WTC11 (cell line): Measurements from ENCODE around the gene SOX14. TPM values are rescaled to one million over a fixed set of nuclear protein-coding genes. Genes with fewer than 3 reads are reported as not detected.

Experiments used
- ATAC-seq: fragments of 200-7000 bp; cut with Tn5 transposase; 2 replicates; pipeline ENCODE4 v1.10.0; 2021; ENCODE audit warnings: mild to moderate bottlenecking, moderate library complexity
- CTCF ChIA-PET: fragments of 300-600 bp; sonication (Branson Sonifier 250); formaldehyde crosslinking; loops from one replicate; lab custom pipeline; 2021; ENCODE audit warnings: antibody characterized with exemption; lab: Charles Lee
- POLR2A ChIA-PET: fragments of 350-600 bp; sonication (Branson Sonifier 250); formaldehyde crosslinking; loops from one replicate; lab custom pipeline; 2021; ENCODE audit warnings: antibody characterized with exemption; lab: Charles Lee
- DNase-seq: peaks from one replicate; pipeline ENCODE4 v3.0.0; 2021; ENCODE audit warnings: low spot score
- H3K27ac Mint-ChIP-seq: 2 replicates; pipeline ENCODE4 v1.8.0; 2021; ENCODE audit warnings: mixed read lengths
- H3K27me3 Mint-ChIP-seq: 2 replicates; pipeline ENCODE4 v1.8.0; 2021; ENCODE audit warnings: low read depth, mild to moderate bottlenecking, moderate library complexity, mixed read lengths
- H3K36me3 Mint-ChIP-seq: 2 replicates; pipeline ENCODE4 v1.8.0; 2021; ENCODE audit warnings: mixed read lengths
- H3K4me1 Mint-ChIP-seq: 2 replicates; pipeline ENCODE4 v1.8.0; 2022; ENCODE audit warnings: mixed read lengths
- H3K4me3 Mint-ChIP-seq: 2 replicates; pipeline ENCODE4 v1.8.0; 2021; ENCODE audit warnings: mild to moderate bottlenecking, moderate library complexity, mixed read lengths
- H3K9me3 Mint-ChIP-seq: 2 replicates; pipeline ENCODE4 v1.8.0; 2021; ENCODE audit warnings: mixed read lengths
- ATF1 ChIP-seq: sonication (generic); formaldehyde crosslinking; IDR thresholded peaks from 2 replicates; pipeline ENCODE4 v1.8.1; 2023; ENCODE audit warnings: mild to moderate bottlenecking, moderate library complexity, missing genetic modification reagents
- ATF3 ChIP-seq: sonication (generic); formaldehyde crosslinking; conservative IDR thresholded peaks from 2 replicates; pipeline ENCODE4 v1.8.1; 2022; ENCODE audit warnings: mild to moderate bottlenecking, missing genetic modification reagents
- FOXP1 ChIP-seq: sonication (generic); formaldehyde crosslinking; IDR thresholded peaks from 2 replicates; pipeline ENCODE4 v1.8.0; 2022; ENCODE audit warnings: missing genetic modification reagents, mild to moderate bottlenecking, moderate library complexity, borderline replicate concordance
- HMGXB4 ChIP-seq: sonication (generic); formaldehyde crosslinking; IDR thresholded peaks from 2 replicates; pipeline ENCODE4 v1.8.1; 2023; ENCODE audit warnings: mild to moderate bottlenecking, moderate library complexity, missing genetic modification reagents
- IRF1 ChIP-seq: sonication (generic); formaldehyde crosslinking; IDR thresholded peaks from 2 replicates; pipeline ENCODE4 v1.8.0; 2023; ENCODE audit warnings: missing genetic modification reagents
- KAT7 ChIP-seq: sonication (generic); formaldehyde crosslinking; IDR thresholded peaks from 2 replicates; pipeline ENCODE4 v1.8.1; 2023; ENCODE audit warnings: missing genetic modification reagents, mild to moderate bottlenecking, borderline replicate concordance
- MXD4 ChIP-seq: fragments of 250-450 bp; sonication (Bioruptor Pico); IDR thresholded peaks from 2 replicates; pipeline ENCODE4 v1.8.0; 2021; ENCODE audit warnings: mild to moderate bottlenecking, moderate library complexity, borderline replicate concordance
- MYBL2 ChIP-seq: sonication (generic); formaldehyde crosslinking; IDR thresholded peaks from 2 replicates; pipeline ENCODE4 v1.8.1; 2023; ENCODE audit warnings: mild to moderate bottlenecking, moderate library complexity, missing genetic modification reagents
- PRDM15 ChIP-seq: sonication (generic); formaldehyde crosslinking; IDR thresholded peaks from 2 replicates; pipeline ENCODE4 v1.8.0; 2022; ENCODE audit warnings: missing genetic modification reagents
- SMAD4 ChIP-seq: sonication (generic); formaldehyde crosslinking; IDR thresholded peaks from 2 replicates; pipeline ENCODE4 v1.8.0; 2022; ENCODE audit warnings: mild to moderate bottlenecking, missing genetic modification reagents
- TEAD4 ChIP-seq: sonication (generic); formaldehyde crosslinking; IDR thresholded peaks from 2 replicates; pipeline ENCODE4 v1.8.0; 2022; ENCODE audit warnings: mild to moderate bottlenecking, missing genetic modification reagents
- USF2 ChIP-seq: sonication (generic); formaldehyde crosslinking; IDR thresholded peaks from 2 replicates; pipeline ENCODE4 v1.8.1; 2023; ENCODE audit warnings: mild to moderate bottlenecking, missing genetic modification reagents, moderate library complexity
- total RNA-seq: library from RNA; stranded (reverse); gene quantifications from 3 replicates; pipeline ENCODE4 v1.2.3, GENCODE V29; 2021

The SOX14 gene
- total RNA-seq, 1 experiment from 2014 or later, result 0.70 TPM

GRCh38 chr3:137768361-137769321, 4.5 kb downstream of the SOX14 start:
- ChIA-PET CTCF (interaction anchor here (1.0 to 1.3 kb wide), 2 partner anchors 8 to 178 kb away, joined by 3 to 5 read pairs; no protein-coding TSS in a partner anchor), POLR2A (no interaction called here)
- H3K27me3 Mint-ChIP-seq, result peaks cover 100% of the 10 kb centered on the region
- H3K4me3 Mint-ChIP-seq, result peak overlapping the region; percentile 82
- no peak overlapping the region for H3K27ac Mint-ChIP-seq
- peak; percentile 63 for DNase-seq
- ATAC-seq, result peak; percentile 1
- H3K36me3 Mint-ChIP-seq, result no peaks in the 10 kb centered on the region
- H3K4me1 Mint-ChIP-seq, result peaks cover 76% of the 10 kb centered on the region
- TF ChIP-seq ATF1 (no peak), MYBL2 (CRISPR knock-in tag) (0 out of 2 replicates have a peak, but pooled peaks have one; percentile 42), FOXP1 (CRISPR knock-in tag) (peak; percentile 51; the same call in 1 of the 2 replicates)
- TF ChIP-seq, all 79 proteins: peak for 2
- H3K9me3 Mint-ChIP-seq, result no peaks in the 10 kb centered on the region

GRCh38 chr3:137769322-137770065, 5.4 kb downstream of the SOX14 start:
- peaks cover 100% of the 10 kb centered on the region for H3K27me3 Mint-ChIP-seq
- H3K9me3 Mint-ChIP-seq, result no peaks in the 10 kb centered on the region
- H3K36me3 Mint-ChIP-seq, result no peaks in the 10 kb centered on the region
- CTCF ChIA-PET, result interaction anchor here (1.0 to 1.6 kb wide), 4 partner anchors 8 to 202 kb away, joined by 3 to 6 read pairs (median 4); no protein-coding TSS in a partner anchor
- H3K4me3 Mint-ChIP-seq, result peak overlapping the region; percentile 82
- TF ChIP-seq ATF3 (CRISPR knock-in tag) (no peak), IRF1 (CRISPR knock-in tag) (no peak), HMGXB4 (CRISPR knock-in tag) (no peak), KAT7 (CRISPR knock-in tag) (no peak), MXD4 (no peak), SMAD4 (CRISPR knock-in tag) (no peak), USF2 (CRISPR knock-in tag) (no peak)
- ATAC-seq (no peak), DNase-seq (no peak)
- H3K27ac Mint-ChIP-seq, result no peak overlapping the region
- POLR2A ChIA-PET, result no interaction called here
- peaks cover 79% of the 10 kb centered on the region for H3K4me1 Mint-ChIP-seq

GRCh38 chr3:137770066-137770834, 6.1 kb downstream of the SOX14 start:
- Mint-ChIP-seq H3K36me3 (no peaks in the 10 kb centered on the region), H3K4me1 (peaks cover 74% of the 10 kb centered on the region), H3K9me3 (no peaks in the 10 kb centered on the region), H3K27ac (no peak overlapping the region), H3K4me3 (peak overlapping the region; percentile 82), H3K27me3 (peaks cover 100% of the 10 kb centered on the region)
- peak; percentile 2 for ATAC-seq
- POLR2A ChIA-PET, result no interaction called here
- TF ChIP-seq PRDM15, result peak; percentile 68
- TF ChIP-seq TEAD4 (CRISPR knock-in tag), result no peak
- DNase-seq, result peak; percentile 40
- CTCF ChIA-PET, result interaction anchor here (1.0 to 1.6 kb wide), 4 partner anchors 9 to 201 kb away, joined by 3 to 6 read pairs (median 4); no protein-coding TSS in a partner anchor
